COLO668 (cell line): ENCODE results near the gene ARMH3.

Experiments
- DNase-seq: peaks from one replicate; lab custom pipeline; 2025; ENCODE audit not compliant: unreplicated experiment; lab: John Stamatoyannopoulos, UW

ARMH3 gene

DNA sequence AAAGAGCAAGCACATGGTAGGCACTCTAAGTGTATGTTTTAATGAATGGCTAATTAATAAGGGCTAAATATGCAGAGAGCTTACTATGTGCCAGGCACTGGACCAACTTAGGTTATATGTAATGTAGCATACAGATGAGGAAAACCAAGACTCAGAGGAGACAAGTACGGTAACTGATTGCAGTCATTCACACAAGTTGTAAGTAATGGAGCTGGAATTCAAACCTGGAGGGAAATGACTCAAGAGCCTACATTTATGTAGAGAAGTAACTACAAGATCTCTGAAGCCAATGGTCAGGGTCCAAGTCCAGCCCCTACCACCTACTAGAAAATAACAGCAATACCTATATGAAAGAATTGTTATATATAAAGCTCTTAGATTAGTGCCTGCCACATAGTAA is 115.1 kb downstream of the ARMH3 start:
- no peak for DNase-seq

DNA sequence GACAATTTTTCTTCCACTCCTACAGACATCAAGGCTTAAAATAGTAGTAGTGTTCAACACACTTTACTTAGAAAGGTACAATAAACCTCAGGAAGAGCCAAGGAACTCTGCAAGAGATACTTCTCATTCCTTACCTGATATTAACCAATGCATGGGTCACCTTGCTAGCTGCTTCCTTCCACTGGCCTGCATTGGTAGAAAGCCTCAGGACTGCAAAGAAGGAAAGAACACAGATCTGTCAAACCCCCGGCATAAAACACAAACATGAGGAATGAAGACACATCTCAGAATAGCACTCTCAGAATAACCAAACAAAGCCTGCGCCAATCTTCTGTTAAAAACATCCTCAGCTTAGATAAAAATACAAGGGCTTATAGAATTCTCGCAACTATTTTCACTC is 116.2 kb downstream of the ARMH3 start:
- DNase-seq: no peak

DNA sequence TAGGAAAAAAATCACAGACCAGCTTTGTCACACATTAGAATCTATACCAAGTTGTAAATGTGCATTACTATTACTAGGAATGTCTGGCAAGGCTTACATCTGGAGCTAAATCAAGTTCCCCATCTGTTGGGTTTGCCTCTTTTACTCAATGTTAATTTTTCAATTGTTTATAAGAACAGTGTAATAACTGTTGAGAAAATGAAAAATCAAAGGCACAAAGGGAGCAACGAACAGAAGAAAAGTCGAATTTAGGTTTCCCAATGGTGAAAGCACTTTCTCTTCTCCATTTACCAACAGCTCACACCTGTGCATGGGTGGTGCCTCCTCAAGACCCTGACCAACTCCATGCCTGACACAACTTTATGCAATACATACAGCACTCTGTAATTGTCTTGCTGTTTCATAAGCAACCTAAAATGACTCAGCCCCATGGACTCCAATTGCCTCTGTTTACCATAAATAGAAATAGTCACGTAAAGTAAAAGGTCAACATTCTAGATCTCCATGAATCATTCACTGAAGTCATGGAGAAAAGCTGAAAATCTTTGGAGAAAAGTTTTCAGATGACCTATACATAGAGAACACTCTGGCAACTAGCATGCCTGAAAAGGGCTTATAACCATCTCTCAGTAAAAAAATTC is 116.8 kb downstream of the ARMH3 start:
- DNase-seq: no peak

DNA sequence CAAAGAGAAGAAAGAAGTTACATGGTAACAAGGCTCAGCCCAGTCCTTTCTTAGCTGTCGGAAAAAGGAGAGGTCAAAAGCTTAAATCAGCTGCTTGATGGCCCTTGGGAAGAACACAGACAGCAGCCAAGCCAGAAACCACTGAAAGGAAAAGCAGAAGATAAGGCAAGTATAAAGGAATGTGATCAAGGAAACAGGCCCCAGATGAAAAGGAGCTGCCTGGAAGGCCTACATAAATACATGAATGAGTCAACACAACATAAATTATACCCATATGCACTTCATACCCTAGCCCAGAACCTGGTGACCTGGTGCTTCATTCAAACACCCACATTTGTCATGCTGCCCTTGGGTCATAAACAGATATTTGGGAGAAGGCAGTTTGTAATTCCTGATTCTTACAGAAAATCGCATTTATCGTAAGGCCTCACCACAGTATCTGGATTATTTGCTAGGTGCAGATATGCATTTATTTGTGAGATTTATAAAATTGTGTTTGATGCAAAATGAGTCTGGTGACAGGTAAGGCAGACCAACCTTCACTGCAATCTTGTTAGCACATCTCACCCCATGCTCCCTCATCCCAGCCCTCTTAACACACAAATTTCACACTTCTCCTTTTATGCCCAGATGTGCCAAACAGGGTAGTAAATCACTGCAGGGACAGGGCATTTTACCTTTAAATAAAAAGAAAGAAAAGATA is 117.5 kb downstream of the ARMH3 start:
- no peak for DNase-seq

DNA sequence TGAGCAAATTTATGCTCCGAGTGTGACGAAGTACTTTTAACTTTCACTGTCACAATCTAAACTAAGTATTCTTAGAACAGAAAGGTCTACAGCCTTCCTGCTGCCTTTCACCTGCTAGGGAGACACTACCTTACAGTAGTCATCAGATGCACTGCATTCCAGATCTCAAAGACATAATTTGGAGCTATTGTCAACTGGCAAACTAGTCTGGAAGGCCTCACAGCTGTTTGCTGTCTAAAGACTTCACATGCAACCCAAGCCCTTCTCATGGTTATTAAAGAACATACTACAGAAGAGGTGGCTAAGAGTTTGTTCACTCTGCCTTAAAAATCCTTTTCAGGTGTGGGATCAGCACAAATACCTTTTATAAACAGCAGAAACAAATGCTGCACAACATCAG is 120.5 kb downstream of the ARMH3 start:
- DNase-seq: no peak

DNA sequence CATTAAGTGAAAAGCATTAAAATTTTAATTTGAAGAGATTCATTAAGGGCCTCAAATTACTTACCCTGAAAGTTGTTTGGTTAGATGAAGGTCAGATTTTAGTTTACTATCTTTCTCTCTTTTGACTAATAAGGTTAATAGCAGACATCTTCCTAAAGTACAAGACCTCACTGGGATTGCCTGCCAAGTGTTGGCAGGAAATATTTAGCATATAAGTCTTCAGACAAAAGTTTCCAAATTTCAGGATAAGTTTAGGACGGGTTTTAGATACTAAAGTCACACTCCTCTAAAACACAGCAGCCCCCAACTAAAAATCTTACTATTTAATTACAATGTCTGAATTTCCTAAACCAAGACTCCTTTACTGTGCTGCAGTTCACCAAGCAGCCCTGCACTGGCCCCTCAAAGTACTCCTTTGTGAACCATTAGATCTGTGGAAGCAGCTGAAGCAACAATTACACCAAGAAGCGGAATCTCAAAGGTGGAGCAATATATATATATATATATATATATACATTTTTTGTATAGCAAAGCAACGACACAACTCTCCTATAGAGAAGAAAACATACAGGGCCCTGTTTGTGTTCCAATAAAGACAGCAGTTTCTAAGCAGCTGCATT is 121.2 kb downstream of the ARMH3 start:
- no peak for DNase-seq

DNA sequence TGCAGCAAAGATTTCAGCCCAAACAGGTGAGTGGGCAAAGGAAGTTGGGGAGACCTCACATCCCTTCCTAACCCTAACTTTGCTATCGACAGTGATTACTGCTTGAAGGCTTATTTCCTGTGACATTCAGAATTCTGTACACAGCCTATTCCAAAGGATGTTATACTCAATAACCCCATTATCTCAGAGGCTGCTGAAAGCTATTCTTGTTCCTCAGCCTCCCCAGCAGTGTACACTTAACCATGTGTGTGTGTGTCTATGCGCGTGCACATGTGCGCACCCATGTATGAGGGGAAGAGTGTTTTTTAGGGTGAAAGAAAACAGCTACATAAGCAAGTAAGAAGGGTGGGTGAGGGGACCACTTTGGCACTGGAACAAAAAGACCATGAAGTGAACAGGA is 122.0 kb downstream of the ARMH3 start:
- no peak for DNase-seq

DNA sequence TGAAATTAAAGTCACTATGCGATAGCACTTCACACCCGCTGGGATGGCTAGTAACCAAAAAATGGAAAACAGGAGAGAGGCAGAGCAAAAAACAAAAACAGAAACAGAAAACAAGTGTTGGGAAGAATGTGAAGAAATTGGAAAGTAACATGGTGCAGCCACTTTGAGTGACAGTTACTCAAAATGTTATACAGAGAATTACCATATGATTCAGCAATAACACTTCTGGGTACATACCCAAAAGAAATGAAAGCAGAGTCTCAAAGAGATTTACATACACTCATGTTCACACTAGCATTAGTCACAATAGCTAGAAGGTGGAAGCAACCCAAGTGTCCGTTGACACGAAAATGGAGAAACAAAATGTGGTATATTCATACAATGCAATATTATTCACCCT is 123.8 kb downstream of the ARMH3 start:
- no peak for DNase-seq

DNA sequence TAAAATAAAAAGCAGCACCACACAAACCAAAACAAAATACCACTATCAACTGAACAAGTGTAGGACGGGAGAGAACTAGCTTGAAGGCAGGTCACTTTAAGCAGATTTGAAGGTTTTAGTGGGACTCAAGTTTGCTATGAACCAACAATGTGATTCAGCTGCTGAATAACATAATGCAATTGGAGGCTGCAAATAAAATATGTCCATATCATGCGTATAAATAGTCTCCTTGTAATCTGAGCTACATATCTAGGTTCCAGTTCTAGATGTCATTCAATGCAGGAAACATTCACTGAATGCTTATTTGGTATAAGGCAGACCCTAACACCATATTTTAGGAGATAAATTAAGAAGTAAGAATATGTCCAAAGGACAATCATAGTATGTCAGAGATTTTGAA is 130.9 kb downstream of the ARMH3 start:
- DNase-seq: no peak

DNA sequence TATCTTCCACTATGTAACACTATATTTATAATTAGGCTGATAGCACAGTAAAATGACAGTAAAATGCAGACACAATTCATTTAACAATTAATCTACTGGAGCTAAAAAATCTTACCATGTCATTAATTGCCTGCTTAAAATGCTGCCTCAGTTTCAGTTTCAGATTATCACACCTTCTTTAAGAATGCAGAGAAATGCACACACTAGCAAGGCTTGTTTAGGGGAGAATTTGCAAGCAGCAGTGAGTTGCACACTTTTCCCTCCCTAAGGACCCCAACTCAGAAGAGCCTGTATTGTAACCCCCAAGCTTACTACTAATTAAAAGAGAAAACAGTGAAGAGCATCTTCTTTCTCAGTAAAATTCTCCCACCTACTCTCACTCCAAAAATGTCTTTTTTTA is 132.7 kb downstream of the ARMH3 start:
- DNase-seq: no peak

DNA sequence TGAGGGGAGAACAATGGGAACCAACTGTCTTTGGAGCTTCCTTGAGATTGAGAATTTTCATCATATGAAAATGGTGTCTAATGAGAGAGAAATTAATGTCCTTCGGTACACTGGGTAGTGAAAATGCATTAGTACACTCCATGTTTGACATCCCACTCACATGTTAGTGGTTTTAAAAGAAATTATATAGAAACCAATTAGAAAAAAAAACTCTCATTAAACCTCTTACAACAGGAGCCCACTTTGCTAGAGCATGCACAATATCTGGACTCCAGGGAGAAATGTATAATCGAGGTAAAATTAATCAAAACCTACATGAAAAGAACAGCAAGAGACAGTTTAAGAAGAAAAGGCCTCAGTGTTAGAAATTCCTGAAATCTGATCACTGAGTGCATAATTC is 133.1 kb downstream of the ARMH3 start:
- no peak for DNase-seq

DNA sequence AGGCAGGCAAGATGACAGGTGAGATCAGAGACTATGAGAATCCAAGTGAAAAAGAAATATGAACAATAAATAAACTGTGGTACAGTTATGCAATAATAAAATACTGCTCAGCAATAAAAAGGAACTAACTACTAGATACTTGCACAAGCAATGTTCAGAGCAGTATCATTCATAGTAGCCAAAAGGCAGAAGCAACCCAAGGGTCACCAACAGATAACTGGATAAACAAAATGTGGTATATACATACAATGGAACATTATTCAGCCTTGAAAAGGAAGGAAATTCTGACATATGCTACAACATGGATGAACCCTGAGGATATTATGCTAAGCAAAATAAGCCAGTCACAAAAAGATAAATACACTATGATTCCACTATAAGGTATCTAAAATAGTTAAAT is 135.4 kb downstream of the ARMH3 start:
- no peak for DNase-seq

DNA sequence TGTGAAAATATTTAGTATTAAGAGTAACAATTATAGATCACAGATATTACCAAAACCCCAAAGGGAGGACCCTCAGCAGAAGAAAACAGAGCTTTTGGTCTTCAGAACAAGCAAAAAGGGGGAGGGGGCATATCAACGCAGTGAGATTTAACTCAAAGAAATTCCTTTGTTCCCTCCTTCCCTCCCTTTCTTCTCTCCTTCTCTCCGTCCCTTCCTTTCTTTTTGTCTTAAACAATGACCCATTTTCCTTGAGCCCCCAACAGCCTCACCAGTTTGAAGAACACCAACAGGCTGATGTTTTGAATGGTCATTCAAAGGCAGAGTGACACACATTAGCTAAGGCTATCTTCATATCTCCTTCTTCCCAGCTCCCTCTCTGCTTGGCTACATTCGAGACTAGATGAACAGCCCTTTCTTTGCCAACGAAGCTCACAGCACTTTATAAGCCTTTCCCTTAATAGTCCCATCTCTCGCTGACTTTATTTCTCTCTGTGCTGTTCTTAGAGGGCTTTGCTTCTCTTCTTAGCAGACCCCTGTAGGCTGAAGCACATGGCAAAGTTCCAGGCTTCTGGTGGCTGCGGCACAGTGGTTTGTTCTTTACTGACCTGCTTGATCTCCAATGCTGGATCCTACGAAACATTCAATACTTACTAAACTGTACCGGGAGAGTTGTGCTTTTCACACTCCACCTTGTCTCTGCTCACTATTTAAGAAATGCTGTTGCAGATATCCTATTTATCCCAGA is 136.8 kb downstream of the ARMH3 start:
- DNase-seq: no peak

DNA sequence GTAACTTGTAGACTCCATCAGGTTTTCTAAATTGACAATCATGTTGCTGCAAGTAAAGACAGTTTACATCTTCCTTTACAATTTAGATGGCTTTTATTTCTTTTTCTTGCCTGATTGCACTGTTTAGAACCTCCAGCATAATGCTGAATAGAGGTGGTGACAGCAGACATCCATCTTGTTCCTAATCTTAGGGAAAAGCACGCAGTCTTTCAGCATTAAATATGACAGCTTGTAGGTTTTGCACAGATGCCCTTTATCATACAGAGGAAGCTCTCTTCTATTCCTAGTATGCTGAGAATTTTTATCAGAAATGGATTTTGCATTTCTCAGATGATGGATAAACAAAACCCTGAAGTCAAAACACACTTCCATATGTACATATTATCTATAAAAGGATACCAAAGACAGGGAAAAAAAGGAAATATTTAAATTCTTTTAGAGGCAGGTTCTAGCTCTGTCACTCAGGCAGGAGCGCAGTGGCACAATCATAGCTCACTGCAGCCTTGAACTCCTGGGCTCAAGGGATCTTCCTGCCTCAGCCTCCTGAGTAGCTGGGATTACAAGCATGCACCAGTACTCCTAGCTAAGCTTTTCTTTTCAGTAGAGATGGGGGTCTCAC is 143.3 kb downstream of the ARMH3 start:
- no peak for DNase-seq

DNA sequence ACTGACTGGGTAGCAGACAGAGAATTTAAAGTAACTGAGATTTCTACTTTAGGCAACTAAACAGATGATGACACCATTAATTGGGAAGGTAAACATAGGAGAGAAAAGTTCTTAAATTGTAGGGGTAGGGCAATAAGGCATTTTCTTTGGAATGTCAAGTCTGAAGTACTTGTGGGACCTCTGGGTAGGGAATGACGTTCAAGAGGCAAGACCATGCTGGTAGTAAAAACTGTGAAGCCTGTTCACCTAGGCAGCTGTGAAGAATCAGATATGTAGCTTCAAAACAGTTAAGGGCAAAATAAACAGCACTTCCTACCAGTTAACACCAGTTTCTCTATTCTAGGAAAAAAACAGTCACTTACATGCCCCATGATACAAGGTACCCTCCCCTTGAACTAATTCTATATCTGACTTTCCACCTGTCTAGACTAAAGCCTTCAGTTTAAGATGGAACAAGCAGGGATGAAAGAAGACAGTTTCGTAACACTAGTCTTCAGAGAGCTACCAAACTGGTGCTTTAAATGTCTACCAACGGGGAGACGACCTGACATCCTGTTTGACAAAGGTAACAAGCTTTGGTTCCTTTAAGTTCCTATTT is 149.3 kb downstream of the ARMH3 start:
- no peak for DNase-seq

DNA sequence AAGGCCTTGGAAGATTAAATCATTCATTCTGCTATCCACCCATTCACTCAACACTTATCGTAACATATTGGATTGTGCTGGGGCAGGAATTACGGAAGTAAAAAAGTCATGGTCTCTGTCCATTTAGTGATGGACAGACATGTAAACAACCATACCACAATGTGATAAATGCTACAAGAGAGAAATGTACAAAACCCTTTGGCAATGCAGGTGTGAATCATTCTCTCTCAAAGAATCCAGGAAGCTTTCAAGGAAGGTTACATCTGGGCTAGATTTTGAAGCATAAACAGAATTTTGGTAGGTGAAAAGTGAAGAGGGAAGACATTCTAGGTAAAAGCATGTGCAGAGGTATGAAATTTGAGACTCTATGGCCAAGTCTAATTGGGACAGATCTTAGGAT is 150.7 kb downstream of the ARMH3 start:
- DNase-seq: no peak

DNA sequence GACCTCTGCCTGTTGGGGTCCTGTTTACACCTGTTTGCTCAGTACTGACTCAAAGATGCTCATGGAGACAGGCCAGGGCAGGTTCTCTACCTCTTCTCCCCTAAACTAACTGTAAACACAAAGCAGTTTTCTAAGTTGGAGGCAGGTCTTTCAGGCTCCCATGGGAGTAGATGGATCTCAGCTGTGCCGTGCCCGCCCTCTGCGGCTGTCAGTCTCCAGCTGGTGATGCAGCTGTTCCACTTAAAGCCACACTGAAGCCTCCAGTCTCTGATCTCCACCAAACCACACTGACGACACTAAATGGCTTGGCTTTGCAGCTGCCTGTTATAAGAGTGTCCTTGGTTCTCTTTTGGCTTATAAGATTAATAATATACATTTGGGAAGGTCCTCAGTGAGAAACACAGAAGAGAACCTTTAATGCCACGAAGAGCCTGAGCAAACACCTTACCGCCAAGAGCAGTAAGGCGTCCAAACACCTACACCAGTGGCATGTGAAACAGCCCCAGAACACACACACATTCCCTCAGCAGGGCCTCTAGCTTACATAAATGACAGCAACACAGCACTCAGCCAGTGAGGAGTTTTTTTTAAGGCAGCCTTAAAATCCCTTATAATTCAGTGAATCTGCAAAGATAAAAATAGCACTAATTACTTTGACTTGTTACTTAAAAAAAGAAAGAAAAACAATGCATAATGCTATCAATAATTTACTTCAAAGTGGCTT is 152.0 kb downstream of the ARMH3 start:
- DNase-seq: peak; percentile 2

DNA sequence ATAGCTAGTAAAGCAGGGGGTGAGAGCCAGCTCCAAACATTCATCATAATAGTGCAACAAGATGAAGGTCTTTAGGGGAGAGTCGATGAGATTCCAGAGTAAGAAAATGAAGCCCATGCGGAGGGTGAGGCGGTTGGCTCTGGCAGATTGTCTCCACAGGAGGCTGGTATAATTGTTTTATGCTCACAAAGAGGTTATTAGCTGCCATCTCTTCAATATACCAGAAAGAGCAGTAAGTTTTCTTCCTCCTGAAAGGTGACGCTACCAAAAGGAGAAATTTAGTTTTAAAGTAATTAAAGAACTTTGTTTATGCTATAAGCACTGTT is 153.2 kb downstream of the ARMH3 start:
- DNase-seq: no peak

DNA sequence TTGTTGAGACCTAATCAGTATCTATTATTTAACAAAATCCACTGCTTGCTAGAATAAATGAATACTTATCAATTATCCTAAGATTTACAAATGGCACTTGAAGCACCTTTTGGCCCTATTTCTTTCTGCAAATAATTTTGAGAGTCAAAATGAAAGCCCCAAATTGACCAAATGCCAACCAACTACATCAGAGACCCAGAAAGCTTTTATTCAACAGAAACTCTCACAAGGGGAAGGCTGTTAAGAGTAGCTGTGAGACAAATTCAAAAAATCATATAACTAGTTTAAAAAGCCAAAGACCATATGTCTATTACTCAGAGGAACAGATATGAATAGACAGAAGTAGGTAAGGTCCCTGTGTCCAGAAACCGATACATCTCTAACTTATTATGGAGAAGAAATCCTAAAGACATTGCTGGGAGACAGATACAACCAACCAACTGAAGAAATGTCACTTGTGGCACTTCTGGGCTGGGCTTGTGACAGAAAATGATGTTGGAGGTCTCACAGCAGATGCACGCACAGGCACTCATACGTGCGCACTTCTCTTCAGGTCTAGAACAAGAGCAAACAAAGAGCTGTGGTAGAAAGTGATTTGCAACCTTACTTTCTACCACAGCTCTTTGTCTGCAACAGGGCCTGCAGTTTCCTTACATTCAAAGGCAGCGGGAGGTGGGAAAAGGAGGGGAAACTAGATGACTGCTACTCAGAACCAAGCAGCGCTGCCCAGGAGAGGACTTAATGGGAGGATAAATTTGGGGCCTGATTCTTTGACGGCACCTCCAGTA is 153.7 kb downstream of the ARMH3 start:
- DNase-seq: no peak

DNA sequence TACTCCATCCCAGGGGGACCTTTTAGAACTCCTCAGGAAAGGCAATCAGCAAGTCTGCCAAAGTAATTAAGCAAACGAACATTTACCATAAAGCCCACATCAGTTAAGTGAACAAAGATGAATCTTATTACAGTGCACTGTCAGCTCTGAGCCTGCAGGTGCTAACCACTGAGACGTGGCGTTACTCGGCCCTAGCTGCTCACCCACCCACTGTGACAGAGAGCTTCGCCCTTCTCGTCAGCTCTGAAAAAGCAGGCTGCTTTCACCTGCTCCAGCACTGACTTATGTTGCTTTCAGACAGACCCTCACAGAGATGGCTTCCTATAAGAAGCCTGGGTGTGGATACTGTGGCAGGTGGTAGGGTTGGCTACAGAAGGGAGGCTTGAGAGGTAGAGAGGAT is 154.6 kb downstream of the ARMH3 start:
- no peak for DNase-seq
